ENCODE measurements around the gene CNGA2.

CNGA2 gene

DNA sequence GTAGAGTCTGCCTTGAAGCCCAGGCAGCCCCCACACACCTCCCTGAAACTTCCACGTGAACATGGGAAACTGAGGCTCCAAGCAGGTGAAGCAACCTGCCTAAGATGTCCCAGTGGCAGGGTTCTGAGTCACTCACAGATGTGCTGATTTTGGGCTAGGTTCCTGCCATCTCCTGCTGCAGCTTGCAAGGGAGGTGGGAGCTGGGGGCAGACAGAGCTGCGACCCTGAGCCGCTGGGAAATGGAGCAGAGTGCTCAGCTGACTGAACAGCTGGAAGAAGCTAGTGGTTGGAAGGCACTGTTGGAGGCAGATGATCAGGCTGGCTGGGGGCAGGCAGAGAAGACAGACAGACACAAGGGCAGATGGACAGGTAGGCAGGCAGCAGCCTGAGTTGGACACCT is 22.3 kb upstream of the CNGA2 start:
- DNase-seq = no peak

DNA sequence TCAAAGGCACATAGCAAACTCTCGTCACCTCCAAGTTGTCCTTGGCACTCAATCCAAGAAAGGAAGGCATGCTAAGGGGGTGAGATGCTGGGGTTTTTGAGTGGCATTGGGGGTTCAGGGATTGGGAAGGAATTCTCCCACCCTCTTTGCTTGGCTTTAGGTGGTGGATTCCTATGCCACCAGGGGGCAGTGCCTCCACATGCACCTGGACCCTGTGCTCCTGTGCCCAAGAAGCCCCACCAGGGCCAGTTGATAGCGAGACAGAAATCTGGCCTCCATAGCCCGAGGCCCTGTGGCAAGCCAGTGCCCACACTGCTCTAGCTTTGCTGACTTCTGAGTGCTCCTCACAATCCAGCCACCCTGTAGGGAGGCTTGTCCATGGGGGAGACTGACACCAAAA is 20.7 kb upstream of the CNGA2 start:
- no peak for DNase-seq

DNA sequence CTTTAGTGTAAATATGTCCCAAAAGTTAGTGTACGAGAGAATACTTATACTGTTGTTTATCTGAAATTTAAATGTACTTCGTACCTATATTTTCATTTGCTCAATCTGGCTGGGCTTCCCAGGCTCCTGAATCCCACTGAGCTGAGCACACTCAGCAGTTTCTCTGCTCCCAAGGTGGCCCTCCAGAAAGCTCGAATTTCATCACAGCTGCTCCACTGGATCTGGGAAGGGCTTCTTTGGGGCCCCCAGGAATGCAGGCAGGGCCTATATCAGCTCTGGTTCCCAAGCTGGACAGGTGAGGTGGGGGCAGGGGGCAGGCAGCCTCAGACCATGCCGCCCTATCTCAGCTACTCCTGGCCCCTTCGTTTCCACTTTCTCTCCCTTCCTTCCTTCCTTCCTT is 20.2 kb upstream of the CNGA2 start:
- DNase-seq = no peak

DNA sequence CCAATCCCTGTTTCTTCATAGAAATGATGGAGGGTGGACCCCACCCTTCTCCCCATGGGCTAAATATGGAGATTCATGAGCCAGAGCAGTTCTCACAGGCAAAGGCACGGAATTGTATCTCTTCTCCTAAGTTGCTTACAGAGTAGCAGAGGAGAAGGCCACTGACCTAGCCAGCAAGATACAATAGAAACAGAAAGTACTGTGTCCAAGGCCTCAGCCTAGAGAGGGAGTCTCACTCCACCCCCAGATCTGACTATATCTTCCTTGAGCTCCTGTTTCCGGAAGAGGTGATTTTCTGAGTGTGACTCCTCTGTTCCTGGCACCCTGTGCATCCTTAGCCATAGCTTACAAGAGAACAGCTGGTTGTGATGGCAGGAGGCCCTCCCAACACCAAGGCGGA is 18.8 kb upstream of the CNGA2 start, which contains the start of gene FATE1:
Gene FATE1 (plus strand): TSS at position 284 of the 400 bp plus-strand sequence. CDS start 85 bp downstream, at position 369.
- DNase-seq = no peak

DNA sequence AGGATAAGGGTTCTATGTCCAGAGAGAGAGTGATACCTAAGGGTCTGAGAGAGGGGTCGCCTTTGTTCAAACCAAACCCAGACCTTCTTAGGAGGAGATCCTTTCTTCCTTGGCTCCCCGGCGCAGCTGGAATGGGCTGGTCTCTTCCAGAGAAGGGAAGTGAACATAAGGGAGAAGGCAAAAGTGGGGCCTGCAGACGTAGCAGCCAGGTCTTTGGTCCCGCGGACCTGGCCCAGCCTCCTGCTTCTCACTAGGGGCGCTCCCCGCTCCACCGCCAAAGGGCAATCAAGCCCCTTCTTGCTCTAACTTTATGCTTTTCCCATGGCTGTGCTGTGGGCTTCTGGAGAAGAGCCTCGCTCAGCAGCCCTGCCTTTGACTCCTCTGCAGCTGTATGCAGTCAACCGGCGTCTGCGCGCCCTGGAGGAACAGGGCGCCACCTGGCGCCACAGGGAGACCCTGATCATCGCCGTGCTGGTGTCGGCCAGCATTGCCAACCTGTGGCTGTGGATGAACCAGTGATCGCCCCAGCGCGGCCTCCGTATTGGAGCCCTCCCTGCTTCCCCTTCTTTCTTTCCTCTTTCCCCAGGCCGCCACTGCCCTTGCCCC is 12.2 kb upstream of the CNGA2 start:
- no peak for DNase-seq

DNA sequence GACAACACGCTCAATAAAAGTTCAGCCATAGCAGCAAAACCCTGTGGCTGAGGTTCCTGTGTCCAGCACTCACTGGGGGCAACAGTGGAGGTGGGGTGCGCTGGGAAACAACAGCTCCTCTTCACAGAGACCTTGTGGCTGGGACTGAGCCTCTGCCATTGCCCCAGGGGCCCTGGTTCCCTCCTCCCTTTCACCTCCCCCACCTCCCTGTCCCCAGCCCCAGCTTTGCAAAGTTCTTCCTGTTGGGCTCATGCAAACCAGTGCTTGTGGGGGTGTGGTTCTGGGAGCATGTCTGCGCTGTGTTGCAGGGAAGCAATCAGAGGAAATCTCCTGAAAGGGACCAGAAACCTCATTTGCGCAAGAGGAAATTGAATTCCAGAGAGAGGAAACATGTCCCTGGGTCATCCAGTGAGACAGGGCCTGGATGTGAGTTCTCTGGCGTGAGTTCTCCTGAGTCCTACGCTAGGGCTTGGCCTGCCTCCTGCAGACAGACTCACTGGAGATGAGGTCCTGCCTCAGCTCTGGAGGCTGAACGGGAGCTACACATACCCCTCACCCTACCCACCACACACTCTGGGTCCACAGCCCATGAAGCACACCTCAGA is 11.3 kb upstream of the CNGA2 start:
- DNase-seq = no peak

DNA sequence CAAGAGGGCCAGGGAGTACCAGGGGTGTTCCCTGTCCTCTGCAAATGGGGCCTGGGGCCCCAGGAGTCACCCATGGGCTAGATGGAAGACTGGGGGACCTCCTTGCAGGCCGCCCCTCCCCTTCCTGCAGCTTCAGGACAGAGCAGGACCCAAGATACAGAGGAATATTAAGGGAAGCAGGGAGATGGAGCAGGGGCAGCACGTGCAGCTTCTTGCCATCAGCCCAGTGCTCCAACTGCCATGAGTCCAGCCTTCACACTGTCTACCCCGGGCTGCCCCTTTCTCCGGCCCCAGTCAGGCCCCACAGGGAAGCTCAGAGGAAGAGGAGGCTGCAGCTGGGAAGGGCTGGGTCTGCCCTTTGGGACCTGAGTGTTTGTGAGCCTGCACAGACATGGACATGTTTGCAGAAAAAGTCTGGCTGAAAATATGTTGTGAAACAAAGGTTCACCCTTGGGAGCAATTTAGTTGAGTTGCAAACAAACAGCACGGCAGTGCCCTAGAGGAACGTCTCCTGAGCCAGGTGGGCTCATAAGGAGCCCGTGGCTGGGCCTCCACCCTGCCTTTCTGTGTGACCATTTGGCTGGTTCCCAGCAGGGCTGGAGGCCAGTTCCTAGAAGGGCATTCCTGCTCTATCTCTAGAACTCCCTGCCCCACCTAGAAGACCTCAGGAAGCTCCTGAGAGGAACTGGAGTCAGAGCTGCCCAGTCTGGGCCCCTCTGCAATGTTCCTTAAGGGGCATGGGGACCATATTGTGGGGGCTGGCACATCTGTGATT is 9.8 kb upstream of the CNGA2 start:
- no peak for DNase-seq

DNA sequence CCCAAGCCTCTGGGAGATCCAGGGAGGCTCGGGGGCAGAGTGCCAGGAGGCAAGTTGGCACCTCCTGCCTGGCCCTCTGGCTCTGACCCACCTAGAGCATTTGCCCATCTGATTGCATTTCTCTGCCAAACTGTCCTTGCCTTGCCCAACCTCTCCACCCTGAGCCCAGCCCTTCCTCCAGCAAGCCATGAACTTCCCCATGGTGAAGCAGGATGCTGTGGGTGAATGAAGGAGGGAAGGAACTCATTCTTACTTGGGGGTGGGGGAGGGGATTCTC is 9.3 kb upstream of the CNGA2 start:
- no peak for DNase-seq

DNA sequence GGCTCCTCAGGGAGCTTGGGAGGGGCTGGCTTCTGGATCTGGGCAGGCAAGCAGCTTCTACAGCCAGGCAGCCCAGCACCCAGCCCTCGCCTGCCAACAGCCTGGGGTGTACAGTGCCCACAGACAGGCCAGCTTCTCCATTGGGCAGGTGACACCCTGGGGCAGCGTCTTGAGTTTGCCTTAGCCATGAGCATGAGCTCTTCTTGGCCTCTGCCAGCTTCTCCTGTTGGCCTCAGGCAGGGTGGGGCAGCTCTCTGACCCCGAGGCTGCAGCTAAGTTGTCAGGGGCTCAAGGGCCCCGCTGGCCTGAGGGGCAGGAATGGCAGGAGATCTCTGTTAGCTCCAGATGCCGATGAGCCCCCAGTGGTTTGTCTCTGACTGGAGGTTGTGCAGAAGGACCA is 7.8 kb upstream of the CNGA2 start:
- DNase-seq = no peak

DNA sequence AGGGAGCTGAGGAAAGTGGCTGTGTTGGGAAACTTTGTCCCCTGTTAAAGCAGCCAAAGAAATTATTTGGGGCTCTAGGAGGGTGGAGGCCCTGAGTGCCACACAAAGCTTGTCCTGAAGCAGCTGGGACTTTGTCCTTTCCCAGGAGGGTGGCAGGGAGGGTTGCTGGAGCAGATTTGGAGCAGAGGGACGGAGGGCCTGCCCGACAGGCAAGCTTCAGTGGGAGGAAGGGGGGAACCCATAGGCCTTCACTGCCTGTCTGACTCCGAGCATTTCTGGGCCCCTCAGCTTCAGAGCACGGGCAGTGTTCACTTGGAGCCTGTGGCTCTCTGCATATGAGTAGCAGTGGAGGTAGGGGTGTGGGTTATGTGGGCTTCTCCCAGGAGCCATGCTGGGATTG is 7.2 kb upstream of the CNGA2 start:
- DNase-seq = no peak

DNA sequence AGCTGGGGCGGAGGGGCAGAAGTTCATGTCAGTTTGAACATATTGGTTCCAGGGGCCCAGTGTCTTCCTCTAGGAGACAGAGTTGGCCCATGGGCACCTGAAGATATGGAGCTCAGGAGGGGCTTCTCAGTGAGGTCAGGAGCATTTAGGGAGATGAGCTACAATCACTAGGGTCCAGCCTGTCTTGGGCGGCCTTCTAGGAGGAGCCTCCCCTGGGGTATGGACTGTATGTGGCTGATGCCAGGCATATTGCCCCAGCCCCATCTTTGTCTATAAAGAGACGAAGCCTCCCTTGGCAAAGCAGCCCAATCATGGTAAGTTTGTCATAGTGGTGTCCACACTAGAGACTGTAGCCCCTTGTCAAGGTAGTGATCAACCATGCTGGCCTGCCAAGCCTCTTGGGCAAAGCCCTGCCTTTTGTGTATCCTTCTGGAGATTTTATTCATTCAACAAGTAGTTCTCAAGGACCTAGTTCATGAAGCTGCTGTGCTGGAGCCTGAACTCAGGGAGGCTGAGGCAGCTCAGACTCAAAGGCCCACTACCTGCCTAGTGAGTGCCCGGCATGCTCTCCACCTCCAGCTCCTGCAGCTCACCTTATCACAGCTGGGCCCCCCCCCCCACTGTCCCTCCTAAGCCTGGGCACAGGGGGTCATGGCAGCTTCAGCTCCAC is 5.4 kb upstream of the CNGA2 start:
- no peak for DNase-seq

DNA sequence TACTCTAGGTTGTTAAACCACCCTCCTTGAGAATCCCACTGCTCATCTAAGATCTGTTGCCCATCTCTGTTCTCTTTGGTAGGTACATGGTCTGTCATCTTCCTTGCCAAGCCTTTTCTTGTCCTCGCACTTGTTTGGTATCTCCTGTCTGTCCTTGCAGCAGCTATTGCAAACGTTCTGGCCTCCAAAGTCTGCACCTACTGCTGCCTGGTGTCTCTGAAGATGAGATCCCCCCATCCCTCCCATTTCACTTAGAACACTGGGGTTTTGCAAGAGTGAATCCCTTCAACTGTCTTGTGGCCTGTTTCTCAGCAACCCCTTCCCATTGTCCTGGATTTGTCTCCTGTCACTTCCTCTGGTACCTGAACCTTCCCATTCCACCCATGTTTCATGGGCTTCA is 673 bp downstream of the CNGA2 start:
- DNase-seq = no peak

DNA sequence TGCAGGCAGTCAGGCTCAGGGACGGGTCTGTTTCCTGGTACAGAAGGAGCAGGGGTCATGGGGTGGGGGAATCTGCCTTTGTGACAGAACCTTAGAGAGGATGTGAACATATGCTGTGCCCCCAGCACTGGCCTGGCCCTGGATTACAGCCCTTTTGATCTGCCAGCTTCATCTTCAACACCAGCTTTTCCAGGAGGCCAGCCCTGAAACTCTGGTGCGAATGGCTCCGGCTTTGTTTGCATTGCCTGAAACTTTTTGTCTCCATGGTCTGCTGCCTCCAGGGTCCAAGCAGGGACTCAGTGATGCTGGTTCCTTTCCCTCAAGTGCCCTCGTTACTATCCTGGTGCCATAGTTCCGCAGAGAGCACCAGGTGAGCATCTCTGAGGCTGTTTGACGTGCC is 2.1 kb downstream of the CNGA2 start:
- DNase-seq = no peak

DNA sequence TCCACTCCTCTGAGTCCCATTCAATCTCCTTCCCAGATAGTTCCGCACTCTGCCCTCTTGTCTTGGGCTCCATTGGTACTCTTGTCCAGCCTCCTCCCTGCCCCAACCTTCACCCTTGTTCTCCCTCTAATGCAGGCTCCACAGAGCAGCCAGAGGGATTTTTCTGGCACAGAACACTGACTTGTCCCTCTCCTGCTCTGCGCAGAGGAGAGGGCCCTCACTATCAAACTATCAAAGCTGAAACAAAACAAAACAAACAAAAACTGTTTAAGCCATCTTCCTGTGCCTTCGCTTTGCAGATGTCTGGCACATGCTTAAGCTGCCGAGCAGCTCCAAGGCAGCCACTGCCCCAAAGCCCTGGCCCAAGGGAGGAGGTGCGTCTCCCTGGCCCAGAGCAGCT is 2.9 kb downstream of the CNGA2 start:
- no peak for DNase-seq

DNA sequence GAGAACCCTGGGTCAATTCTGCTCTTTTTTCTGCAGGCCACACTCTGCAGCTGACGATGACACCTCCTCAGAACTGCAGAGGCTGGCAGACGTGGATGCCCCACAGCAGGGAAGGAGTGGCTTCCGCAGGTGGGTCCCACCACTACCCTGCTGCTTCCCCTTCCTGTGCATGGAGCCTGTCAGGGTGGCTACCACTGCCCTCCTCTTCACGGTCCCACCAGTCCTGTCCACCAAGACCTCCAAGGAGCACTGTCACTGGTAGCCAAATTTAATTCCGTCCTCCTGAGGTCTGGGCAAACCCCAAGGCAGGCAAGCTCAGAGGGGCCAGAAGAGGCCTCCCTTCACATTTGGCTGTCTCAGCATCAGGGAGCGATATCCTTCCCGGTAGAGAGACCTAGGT is 4.2 kb downstream of the CNGA2 start:
- DNase-seq = no peak

DNA sequence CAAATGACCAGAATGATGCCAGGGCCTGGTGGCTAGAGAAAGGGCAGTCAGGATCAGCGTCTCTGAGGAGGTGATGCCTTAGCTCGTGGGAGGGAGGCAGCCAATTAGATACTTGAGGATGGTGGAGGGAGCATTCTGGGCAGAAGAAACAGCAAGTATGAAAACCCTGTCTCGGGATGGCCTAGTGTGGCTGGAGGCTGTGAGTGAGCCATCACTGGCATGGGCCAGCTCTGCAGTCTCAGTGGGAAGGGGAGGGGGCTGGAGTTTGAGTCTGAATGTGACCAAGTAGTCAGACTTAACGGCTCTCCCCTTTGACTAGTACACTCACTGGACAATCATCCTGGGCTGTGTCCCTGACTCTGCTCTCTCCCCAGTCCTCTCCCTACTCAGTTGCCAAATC is 7.1 kb downstream of the CNGA2 start:
- no peak for DNase-seq

DNA sequence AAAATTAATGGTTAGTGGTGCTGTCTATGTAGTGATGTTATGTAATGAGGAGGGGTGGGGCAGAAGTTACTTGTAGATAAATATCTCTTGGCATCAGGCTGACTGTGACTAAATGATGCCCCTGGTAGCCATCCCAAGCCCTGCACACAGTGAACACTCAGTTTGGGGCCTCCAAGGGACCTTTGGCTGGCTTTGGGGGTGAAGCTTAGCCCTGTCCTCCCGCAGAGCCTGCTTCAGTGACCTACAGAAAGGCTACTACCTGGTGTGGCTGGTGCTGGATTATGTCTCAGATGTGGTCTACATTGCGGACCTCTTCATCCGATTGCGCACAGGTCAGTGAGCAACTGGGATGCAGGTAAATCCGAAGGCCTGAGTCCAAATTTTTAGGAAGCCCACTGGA is 7.8 kb downstream of the CNGA2 start:
- no peak for DNase-seq

DNA sequence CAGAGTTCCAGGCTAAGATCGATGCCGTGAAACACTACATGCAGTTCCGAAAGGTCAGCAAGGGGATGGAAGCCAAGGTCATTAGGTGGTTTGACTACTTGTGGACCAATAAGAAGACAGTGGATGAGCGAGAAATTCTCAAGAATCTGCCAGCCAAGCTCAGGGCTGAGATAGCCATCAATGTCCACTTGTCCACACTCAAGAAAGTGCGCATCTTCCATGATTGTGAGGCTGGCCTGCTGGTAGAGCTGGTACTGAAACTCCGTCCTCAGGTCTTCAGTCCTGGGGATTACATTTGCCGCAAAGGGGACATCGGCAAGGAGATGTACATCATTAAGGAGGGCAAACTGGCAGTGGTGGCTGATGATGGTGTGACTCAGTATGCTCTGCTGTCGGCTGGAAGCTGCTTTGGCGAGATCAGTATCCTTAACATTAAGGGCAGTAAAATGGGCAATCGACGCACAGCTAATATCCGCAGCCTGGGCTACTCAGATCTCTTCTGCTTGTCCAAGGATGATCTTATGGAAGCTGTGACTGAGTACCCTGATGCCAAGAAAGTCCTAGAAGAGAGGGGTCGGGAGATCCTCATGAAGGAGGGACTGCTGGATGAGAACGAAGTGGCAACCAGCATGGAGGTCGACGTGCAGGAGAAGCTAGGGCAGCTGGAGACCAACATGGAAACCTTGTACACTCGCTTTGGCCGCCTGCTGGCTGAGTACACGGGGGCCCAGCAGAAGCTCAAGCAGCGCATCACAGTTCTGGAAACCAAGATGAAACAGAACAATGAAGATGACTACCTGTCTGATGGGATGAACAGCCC is 9.3 kb downstream of the CNGA2 start:
- no peak for DNase-seq

DNA sequence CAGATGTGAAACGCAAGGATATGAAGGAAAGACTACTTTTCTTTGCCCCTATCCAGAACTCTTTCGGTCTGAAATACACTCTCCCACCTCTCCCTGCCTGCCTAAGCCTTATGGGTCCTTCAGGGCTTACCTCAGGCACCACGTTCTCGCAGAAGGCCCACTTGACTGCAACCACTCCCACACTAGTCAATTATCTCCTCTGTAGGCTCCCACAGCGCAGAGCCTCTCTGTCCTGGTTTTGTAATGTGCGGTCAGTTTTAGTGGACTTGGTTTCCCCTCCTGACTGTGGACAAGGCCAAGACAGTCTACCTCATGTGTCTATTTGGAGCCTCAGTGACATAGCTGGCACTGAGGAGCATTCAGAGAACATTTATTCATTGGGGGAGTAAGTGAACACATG is 11.1 kb downstream of the CNGA2 start:
- DNase-seq = no peak

DNA sequence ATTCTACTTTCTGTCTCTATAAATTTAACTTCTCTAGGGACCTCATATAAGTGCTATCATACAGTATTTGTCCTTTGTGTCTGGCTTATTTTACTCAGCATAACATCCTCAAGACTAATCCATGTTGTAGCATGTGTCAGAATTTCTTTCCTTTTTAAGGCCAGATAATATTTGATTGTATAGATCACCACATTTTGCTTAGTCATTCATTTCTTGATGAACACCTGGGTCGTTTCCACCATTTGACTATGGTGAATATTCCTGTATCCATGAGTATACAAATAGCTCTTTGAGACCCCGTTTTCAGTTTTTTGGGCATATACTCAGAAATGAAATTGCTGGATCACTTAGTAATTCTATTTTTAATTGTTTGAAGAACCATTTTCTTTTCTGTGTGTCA is 12.0 kb downstream of the CNGA2 start:
- DNase-seq = no peak

DNA sequence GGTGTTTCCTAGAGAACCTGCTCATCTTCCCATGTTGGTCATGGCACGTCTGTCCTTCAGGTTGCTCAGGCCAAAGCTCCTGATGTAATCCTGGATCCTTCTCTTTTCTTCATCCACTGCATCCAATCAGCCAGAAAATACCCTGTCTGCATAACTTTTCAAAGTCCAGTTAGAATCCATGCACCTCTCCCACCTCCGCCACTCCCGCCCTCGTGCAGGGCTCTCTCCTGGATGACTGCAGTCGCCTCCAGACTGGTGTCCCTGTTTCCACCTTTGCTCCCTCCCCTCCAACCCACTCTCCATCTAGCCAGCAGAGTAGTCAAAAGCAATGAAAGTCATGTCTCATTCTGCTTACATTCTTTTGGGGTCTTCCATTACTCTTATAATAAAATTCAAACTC is 16.0 kb downstream of the CNGA2 start:
- no peak for DNase-seq

DNA sequence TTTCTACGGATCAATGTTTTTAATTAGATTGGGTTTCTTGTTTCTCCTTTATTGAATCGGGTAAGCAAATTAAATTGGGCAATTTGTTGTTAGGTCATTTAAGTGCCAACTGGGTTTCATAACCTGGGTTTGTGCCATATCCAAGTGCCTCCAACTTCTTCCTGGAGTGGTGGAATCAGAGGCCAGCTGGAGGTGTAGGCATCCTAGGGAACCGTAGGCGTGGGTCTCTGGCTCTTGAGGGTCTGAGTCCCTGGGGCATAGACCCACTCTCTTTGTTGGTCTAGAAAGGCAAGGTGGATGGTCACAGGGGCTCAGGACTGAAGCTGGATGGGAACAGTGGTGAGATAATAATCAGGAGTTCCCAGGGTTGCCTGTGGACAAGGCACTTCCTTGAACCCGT is 18.3 kb downstream of the CNGA2 start:
- DNase-seq = no peak

DNA sequence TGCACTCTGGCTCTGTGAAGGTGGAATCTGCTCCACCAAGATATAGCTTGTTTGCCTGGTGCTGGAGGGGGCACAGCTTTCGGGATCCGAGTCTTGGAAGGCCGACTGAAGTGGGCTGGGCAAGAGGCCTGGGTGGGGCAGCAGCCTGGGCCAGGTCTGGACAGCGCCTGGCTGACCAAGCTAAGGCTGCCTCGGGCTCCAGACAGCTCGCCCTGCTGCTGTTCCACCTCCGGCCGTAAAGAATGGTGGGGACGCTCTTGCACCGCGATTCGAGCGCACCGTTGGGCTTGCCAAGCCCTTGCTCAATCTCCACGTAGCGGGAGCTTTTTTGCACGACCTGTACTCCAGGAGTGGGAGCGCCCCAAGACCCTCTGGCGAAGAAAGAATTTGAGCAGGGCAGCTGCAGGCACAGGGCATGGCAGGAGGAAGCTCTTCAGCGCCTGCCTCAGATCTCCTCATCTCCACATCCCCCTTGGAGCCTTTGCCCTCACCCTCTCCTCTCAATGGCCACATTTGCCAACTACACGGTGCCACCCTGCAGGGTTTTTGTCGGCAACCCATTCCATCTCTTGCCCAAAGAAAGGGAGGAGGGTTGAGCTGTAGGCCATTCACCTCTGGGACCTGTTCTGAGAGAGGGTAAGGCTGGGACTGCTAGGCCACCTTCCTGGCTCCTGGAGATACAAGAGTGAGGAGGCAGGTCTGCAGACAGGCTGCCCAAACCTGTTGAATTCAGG is 18.9 kb downstream of the CNGA2 start:
- no peak for DNase-seq

All from activated naive CD4-positive, alpha-beta T cell treated with Interleukin-2 at 50 U/mL for 16 hours (primary cell).